K562 (cell line): ENCODE data around the gene CTDSP1. TPM values are rescaled to one million over a fixed set of nuclear protein-coding genes. Genes with fewer than 3 reads are reported as not detected.

Source experiments
- ATAC-seq: fragments of 200-7000 bp; cut with Tn5 transposase; 3 replicates; pipeline ENCODE4 v1.9.1; 2020; ENCODE audit warnings: moderate library complexity
- BruUV-seq: library from RNA; stranded (reverse); fragments of 400-500 nt; replicated peaks from 2 replicates; lab custom pipeline; 2021; lab: Mats Ljungman, UMichigan
- CTCF ChIA-PET: fragments of 300-600 bp; formaldehyde crosslinking; extraction: SDS; loops from one replicate; lab custom pipeline; 2021; ENCODE audit warnings: low intra/inter-chr PET ratio; lab: Yijun Ruan, JAX
- POLR2A ChIA-PET: fragments of 300-600, 350-650 bp; sonication (Branson Sonifier 250); formaldehyde crosslinking; extraction: SDS; loops from one replicate; lab custom pipeline; 2021; ENCODE audit warnings: antibody characterized with exemption, inconsistent platforms; lab: Yijun Ruan, JAX
- DNase-seq, 4 experiments: peaks; one replicate each; pipeline versions ENCODE4 v3.0.0 to v3.0.0-alpha.2; 2011 to 2018; ENCODE audit warnings: low spot score in 3 of 4, mixed read lengths in 3 of 4; ENCODE audit errors: extremely low read depth in 1 of 4
- FAIRE-seq: peaks from 2 replicates; lab custom pipeline; 2011; peaks lifted over from hg19 to GRCh38; lab: Jason Lieb, UNC
- H2AFZ ChIP-seq: 2 replicates; pipeline ENCODE4 v1.6.0; 2011; ENCODE audit warnings: low read depth, low read length, control low read depth, inconsistent platforms
- H3K27ac ChIP-seq: fragments of 200-600 bp; 3 replicates; pipeline ENCODE4 v1.8.0; 2011; ENCODE audit warnings: low read depth, mild to moderate bottlenecking, control low read depth, inconsistent platforms, low read length, moderate library complexity, mixed read lengths; ENCODE audit errors: extremely low read depth
- H3K27me3 ChIP-seq, 2 experiments: fragments of 300-600 bp in 1 of 2; 2 replicates in 1 of 2; 3 replicates in 1 of 2; pipeline versions ENCODE4 v1.6.0 to v1.8.0; 2011; ENCODE audit warnings: inconsistent platforms in 2 of 2, low read length in 2 of 2, mild to moderate bottlenecking in 1 of 2, mixed read lengths in 1 of 2, moderate library complexity in 1 of 2; ENCODE audit not compliant: control insufficient read depth in 2 of 2, insufficient read depth in 2 of 2
- H3K36me3 ChIP-seq: fragments of 300-600 bp; 3 replicates; pipeline ENCODE4 v1.8.0; 2011; ENCODE audit warnings: mild to moderate bottlenecking, low read length, inconsistent platforms; ENCODE audit not compliant: control insufficient read depth, insufficient read depth
- H3K4me1 ChIP-seq, 2 experiments: fragments of 200-600 bp in 1 of 2; replicated peaks in 1 of 2; 2 replicates in 1 of 2; 3 replicates in 1 of 2; pipeline versions ENCODE4 v1.5.1 to v1.8.0; 2011; ENCODE audit warnings: inconsistent platforms in 2 of 2, low read length in 2 of 2, mild to moderate bottlenecking in 1 of 2, mixed read lengths in 1 of 2, moderate library complexity in 1 of 2; ENCODE audit not compliant: control insufficient read depth in 2 of 2, insufficient read depth in 2 of 2
- H3K4me2 ChIP-seq: 2 replicates; pipeline ENCODE4 v1.6.1; 2011; ENCODE audit warnings: low read length, control low read depth, inconsistent platforms, mixed read lengths; ENCODE audit not compliant: insufficient read depth
- H3K4me3 ChIP-seq: fragments of 200-600 bp; sonication (generic), shearing (Covaris generic); 2 replicates; pipeline ENCODE4 v1.5.1; 2016; ENCODE audit warnings: control low read depth, inconsistent platforms
- H3K79me2 ChIP-seq: fragments of 200-600 bp; 3 replicates; pipeline ENCODE4 v1.8.0; 2011; ENCODE audit warnings: low read length, inconsistent platforms; ENCODE audit not compliant: control insufficient read depth, insufficient read depth
- H3K9ac ChIP-seq, 2 experiments: 2 replicates each; pipeline versions ENCODE4 v1.6.0 to v1.6.1; 2011; ENCODE audit warnings: low read depth in 2 of 2, low read length in 2 of 2, control low read depth in 1 of 2, inconsistent platforms in 1 of 2, mild to moderate bottlenecking in 1 of 2, mixed read lengths in 1 of 2; ENCODE audit not compliant: insufficient read depth in 1 of 2
- H3K9me1 ChIP-seq: one replicate; pipeline ENCODE4 v1.6.0; 2011; ENCODE audit warnings: inconsistent platforms, mild to moderate bottlenecking, low read length, moderate library complexity; ENCODE audit not compliant: control insufficient read depth, insufficient read depth
- H3K9me3 ChIP-seq: replicated peaks from 2 replicates; pipeline ENCODE4 v1.5.1; 2011; ENCODE audit warnings: low read depth, low read length, inconsistent platforms; ENCODE audit not compliant: control insufficient read depth, insufficient read depth
- H4K20me1 ChIP-seq: replicated peaks from 2 replicates; pipeline ENCODE4 v1.6.1; 2011; ENCODE audit warnings: low read length, inconsistent platforms, mixed read lengths; ENCODE audit not compliant: control insufficient read depth, insufficient read depth
- CAMTA2 ChIP-seq: fragments of 250-450 bp; sonication (Bioruptor Pico); conservative IDR thresholded peaks from 2 replicates; pipeline ENCODE4 v1.5.1; 2022
- CBX8 ChIP-seq: fragments of 200-600 bp; sonication (generic); IDR thresholded peaks from 2 replicates; pipeline ENCODE4 v1.6.1; 2012; ENCODE audit warnings: borderline replicate concordance, mixed run types, low read depth, mild to moderate bottlenecking, moderate library complexity, mixed read lengths, low read length, control low read depth, inconsistent platforms; ENCODE audit not compliant: poor library complexity, severe bottlenecking; ENCODE audit errors: extremely low read depth
- ELF1 ChIP-seq: fragments of 200-800 bp; sonication (Bioruptor generic); IDR thresholded peaks from 2 replicates; pipeline ENCODE4 v1.6.1; 2016; ENCODE audit warnings: missing genetic modification characterization, missing compliant biosample characterization
- FOXP4 ChIP-seq: sonication (generic); formaldehyde crosslinking; IDR thresholded peaks from 2 replicates; pipeline ENCODE4 v1.8.0; 2022; ENCODE audit warnings: mild to moderate bottlenecking, missing genetic modification reagents, borderline replicate concordance
- HOMEZ ChIP-seq: fragments of 250-450 bp; sonication (Bioruptor Pico); IDR thresholded peaks from 2 replicates; pipeline ENCODE4 v1.4.0; 2020; ENCODE audit warnings: mild to moderate bottlenecking, moderate library complexity
- NFRKB ChIP-seq: fragments of 450-650 bp; IDR thresholded peaks from 2 replicates; pipeline ENCODE4 v1.6.1; 2016; ENCODE audit warnings: low read depth
- REST ChIP-seq, 2 experiments: fragments of 450-650 bp; formaldehyde crosslinking in 1 of 2; IDR thresholded peaks; 2 replicates each; pipeline versions ENCODE4 v1.4.0 to v1.6.1; 2014 to 2020; ENCODE audit warnings: mild to moderate bottlenecking in 2 of 2, borderline replicate concordance in 1 of 2, low read depth in 1 of 2
- YY1 ChIP-seq, 3 experiments: IDR thresholded peaks; 2 replicates each; pipeline ENCODE4 v1.6.1; 2011; ENCODE audit warnings: low read length in 2 of 3, mild to moderate bottlenecking in 2 of 3, moderate library complexity in 2 of 3, borderline replicate concordance in 1 of 3, control low read depth in 1 of 3, low read depth in 1 of 3; ENCODE audit not compliant: insufficient read depth in 3 of 3, insufficient replicate concordance in 2 of 3, control insufficient read depth in 1 of 3, insufficient read length in 1 of 3; ENCODE audit errors: extremely low read depth in 1 of 3
- WGBS: fragments of 100-300 bp; shearing (Covaris generic); methylation state at CpG from one replicate; pipeline ENCODE4 v1.1.6; 2016; ENCODE audit warnings: low coverage, mixed read lengths; ENCODE audit not compliant: insufficient coverage; ENCODE audit errors: missing lambda C conversion rate; 5-methylcytosine and 5-hydroxymethylcytosine counted together
- in situ Hi-C: fragments of 300-500 bp; cut with MboI; formaldehyde crosslinking; loops from 4 replicates; pipeline ENCODE4 v1.15.0; 2018; ENCODE audit warnings: inconsistent platforms, mixed read lengths
- intact Hi-C: fragments of 100-400 bp; cut with micrococcal nuclease; formaldehyde crosslinking; loops from 2 replicates; pipeline ENCODE4 v1.14.2; 2022
- polyA plus RNA-seq, 8 experiments: library from polyadenylated mRNA; depleted of rRNA in 4 of 8; stranded (reverse) in 5 of 8; unstranded in 3 of 8; fragments of >200 nt; fragmentation: Nextera tagmentation in 2 of 8; fragmentation: Illumina TruSeq in 1 of 8; extraction: Ambion mirVana in 2 of 8; extraction: Trizol in 1 of 8; gene quantifications; 2 replicates each; pipeline versions ENCODE4 v1.2.1 to v1.2.3, GENCODE V29; 2011 to 2014; ENCODE audit warnings: inconsistent platforms in 1 of 8, missing spikeins in 1 of 8
- total RNA-seq, 7 experiments: library from RNA; depleted of rRNA in 6 of 7; stranded (reverse); fragments of >200 nt in 6 of 7; fragmentation: Illumina TruSeq in 2 of 7; extraction: Trizol in 2 of 7; gene quantifications; 2 replicates each; pipeline versions ENCODE4 v1.2.1 to v1.2.3, GENCODE V29; 2011 to 2021; ENCODE audit warnings: low replicate concordance in 1 of 7

Gene CTDSP1
- total and polyA plus RNA-seq, 9 of the 15 experiments (the other 6 are each of a cell fraction or from before 2014, with no cell fraction given): 2.4 to 74.8 (median 45.8) TPM

- Histone ChIP-seq H3K4me2 (no peak overlapping the region), H2AFZ (no peak overlapping the region), H3K27me3 (no peaks in the 10 kb centered on the region), H3K36me3 (no peaks in the 10 kb centered on the region), H3K27ac (no peak overlapping the region), H3K9ac (no peak overlapping the region), H3K9me3 (no peaks in the 10 kb centered on the region), H3K4me1 (peaks cover 7 to 16% of the 10 kb centered on the region in 2 experiments; a peak in 4 of 5 replicates), H3K79me2 (no peaks in the 10 kb centered on the region), H3K4me3 (no peak overlapping the region), H4K20me1 (no peaks in the 10 kb centered on the region), H3K9me1 (no peaks in the 10 kb centered on the region)
- ChIA-PET CTCF (no interaction called here), POLR2A (no interaction called here)
- FAIRE-seq (no peak), ATAC-seq (no peak), DNase-seq (no peak)
- BruUV-seq: no TSS peak
- WGBS: 67% methylated on average over 8 of the region's 10 CpGs
- in situ Hi-C loops (no loop called here), intact Hi-C loops (no loop called here)
- TF ChIP-seq ELF1 (tag): no peak
- no peak for TF ChIP-seq REST (IDR thresholded peaks at IDR 0.05; ENCODE audit: borderline replicate concordance)
- TF ChIP-seq REST (CRISPR knock-in tag; IDR thresholded peaks at IDR 0.05; ENCODE audit: low read depth): no peak
- no peak for TF ChIP-seq CAMTA2 (CRISPR knock-in tag)
- no peak for TF ChIP-seq NFRKB
- TF ChIP-seq YY1 (IDR thresholded peaks at IDR 0.05; ENCODE audit: borderline replicate concordance in 1 of 3, control insufficient read depth in 1 of 3, extremely low read depth in 1 of 3, insufficient read depth in 3 of 3, insufficient read length in 1 of 3, insufficient replicate concordance in 2 of 3, low read depth in 1 of 3, low read length in 2 of 3): no peak
- TF ChIP-seq HOMEZ (CRISPR knock-in tag): no peak
- TF ChIP-seq FOXP4 (CRISPR knock-in tag): no peak
- TF ChIP-seq CBX8: no peak
Observed at GRCh38 chr2:218383892-218384519, 15.7 kb upstream of the CTDSP1 start.
